Calu3 (cell line): Measurements from ENCODE around the gene TBCEL. TPM values are rescaled to one million over a fixed set of nuclear protein-coding genes. Genes with fewer than 3 reads are reported as not detected.

ENCODE experiments used
- BruUV-seq: library from RNA; stranded (reverse); fragments of 400-500 nt; replicated peaks from 2 replicates; lab custom pipeline; 2021; lab: Mats Ljungman, UMichigan
- CTCF ChIA-PET: fragments of 300-600 bp; sonication (Branson Sonifier 250); formaldehyde crosslinking; loops from one replicate; lab custom pipeline; 2022; ENCODE audit warnings: antibody characterized with exemption; lab: Charles Lee
- DNase-seq: peaks from one replicate; pipeline ENCODE4 v3.0.0; 2022
- H3K27ac Mint-ChIP-seq: one replicate; pipeline ENCODE4 v1.8.0; 2022; ENCODE audit warnings: mixed read lengths; ENCODE audit not compliant: unreplicated experiment
- H3K27me3 Mint-ChIP-seq: one replicate; pipeline ENCODE4 v1.8.0; 2022; ENCODE audit warnings: mixed read lengths; ENCODE audit not compliant: unreplicated experiment
- H3K36me3 Mint-ChIP-seq: one replicate; pipeline ENCODE4 v1.8.0; 2022; ENCODE audit warnings: mild to moderate bottlenecking, moderate library complexity, mixed read lengths; ENCODE audit not compliant: insufficient read depth, unreplicated experiment
- H3K4me1 Mint-ChIP-seq: one replicate; pipeline ENCODE4 v1.8.0; 2022; ENCODE audit warnings: mild to moderate bottlenecking, low read depth, mixed read lengths; ENCODE audit not compliant: unreplicated experiment
- H3K4me3 Mint-ChIP-seq: one replicate; pipeline ENCODE4 v1.8.0; 2022; ENCODE audit warnings: mild to moderate bottlenecking, low read depth, moderate library complexity, mixed read lengths; ENCODE audit not compliant: unreplicated experiment
- H3K9me3 Mint-ChIP-seq: one replicate; pipeline ENCODE4 v1.8.0; 2022; ENCODE audit warnings: low read depth, mixed read lengths; ENCODE audit not compliant: unreplicated experiment
- CTCF ChIP-seq: fragments of 200-600 bp; IDR thresholded peaks from one replicate; pipeline ENCODE4 v1.8.0; 2022; ENCODE audit warnings: antibody characterized with exemption; ENCODE audit not compliant: unreplicated experiment
- intact Hi-C: fragments of 100-400 bp; cut with micrococcal nuclease; formaldehyde crosslinking; loops from one replicate; pipeline ENCODE4 v1.10.0; 2022; ENCODE audit not compliant: unreplicated experiment
- total RNA-seq: library from RNA; stranded (reverse); gene quantifications from 2 replicates; pipeline ENCODE4 v1.2.3, GENCODE V29; 2022

TBCEL gene
- total RNA-seq, 1 experiment from 2014 or later, result 0.80 TPM

DNA sequence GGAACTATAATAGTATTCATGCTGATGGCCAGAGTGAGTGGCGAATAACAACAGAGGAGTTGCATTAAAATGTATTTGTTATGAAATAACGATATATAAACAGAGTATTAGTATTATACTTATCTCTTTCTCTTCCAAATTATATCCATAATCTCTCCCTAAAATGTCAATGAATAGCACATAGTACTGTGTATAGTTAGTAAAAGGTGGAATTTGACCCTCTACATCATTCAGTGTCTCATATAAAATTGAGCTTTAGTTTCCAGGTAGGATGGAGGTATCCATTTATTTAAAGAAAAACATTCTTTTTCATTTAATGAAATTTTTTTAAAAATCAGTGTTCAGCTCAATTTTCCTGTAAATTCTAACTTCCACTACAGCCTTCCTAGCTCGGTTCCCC is 42.7 kb downstream of the TBCEL start:
- no peaks in the 10 kb centered on the region for H3K4me1 Mint-ChIP-seq
- TF ChIP-seq CTCF, result no peak
- no peaks in the 10 kb centered on the region for H3K36me3 Mint-ChIP-seq

DNA sequence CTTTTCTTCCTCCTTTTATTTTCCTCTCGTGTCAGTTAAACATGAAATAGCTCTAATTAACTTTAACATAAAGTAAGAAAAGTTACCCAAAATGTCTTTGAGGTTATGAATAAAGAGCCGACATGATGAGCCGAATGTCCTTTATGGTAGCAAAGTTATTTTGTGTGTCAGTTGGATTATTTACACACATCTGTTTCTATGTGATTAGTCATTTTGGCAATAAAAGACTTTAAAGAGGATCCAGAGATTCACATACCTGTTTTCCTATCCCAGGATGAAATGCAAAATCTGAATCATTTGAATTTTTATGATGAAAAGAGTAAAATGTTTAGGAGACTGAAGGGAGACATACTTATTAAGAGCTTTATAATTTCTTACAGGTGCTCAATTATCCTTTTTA is 43.1 kb downstream of the TBCEL start:
- peaks cover 2% of the 10 kb centered on the region for H3K9me3 Mint-ChIP-seq
- H3K27me3 Mint-ChIP-seq, result no peaks in the 10 kb centered on the region
- H3K27ac Mint-ChIP-seq, result no peak overlapping the region
- no TSS peak for BruUV-seq
- CTCF ChIA-PET, result interaction anchor here (0.9 kb wide), 1 partner anchor 43 kb away, joined by 3 read pairs; the partner anchor contains the start of gene TBCEL
- DNase-seq, result no peak
- intact Hi-C loops, result no loop called here
- H3K36me3 Mint-ChIP-seq, result no peaks in the 10 kb centered on the region
- no peak for TF ChIP-seq CTCF
- no peaks in the 10 kb centered on the region for H3K4me1 Mint-ChIP-seq
- no peak overlapping the region for H3K4me3 Mint-ChIP-seq

More for the DNA sequence above, 42.7 kb downstream of the TBCEL start:
- CTCF ChIA-PET, result interaction anchor here (0.9 kb wide), 1 partner anchor 43 kb away, joined by 3 read pairs; the partner anchor contains the start of gene TBCEL
- peaks cover 2% of the 10 kb centered on the region for H3K9me3 Mint-ChIP-seq
- no peak overlapping the region for H3K4me3 Mint-ChIP-seq
- no peak overlapping the region for H3K27ac Mint-ChIP-seq
- no TSS peak for BruUV-seq
- intact Hi-C loops, result no loop called here
- H3K27me3 Mint-ChIP-seq, result no peaks in the 10 kb centered on the region
- no peak for DNase-seq

- intact Hi-C loops, result no loop called here
- no peak for DNase-seq
- Mint-ChIP-seq H3K4me1 (no peaks in the 10 kb centered on the region), H3K27ac (no peak overlapping the region), H3K9me3 (peaks cover 2% of the 10 kb centered on the region), H3K36me3 (no peaks in the 10 kb centered on the region), H3K4me3 (no peak overlapping the region), H3K27me3 (no peaks in the 10 kb centered on the region)
- CTCF ChIA-PET, result interaction anchor here (0.9 kb wide), 1 partner anchor 44 kb away, joined by 3 read pairs; the partner anchor contains the start of gene TBCEL
- no peak for TF ChIP-seq CTCF
- BruUV-seq, result no TSS peak
Observed at GRCh38 chr11:121067453-121067852, 43.6 kb downstream of the TBCEL start.

DNA sequence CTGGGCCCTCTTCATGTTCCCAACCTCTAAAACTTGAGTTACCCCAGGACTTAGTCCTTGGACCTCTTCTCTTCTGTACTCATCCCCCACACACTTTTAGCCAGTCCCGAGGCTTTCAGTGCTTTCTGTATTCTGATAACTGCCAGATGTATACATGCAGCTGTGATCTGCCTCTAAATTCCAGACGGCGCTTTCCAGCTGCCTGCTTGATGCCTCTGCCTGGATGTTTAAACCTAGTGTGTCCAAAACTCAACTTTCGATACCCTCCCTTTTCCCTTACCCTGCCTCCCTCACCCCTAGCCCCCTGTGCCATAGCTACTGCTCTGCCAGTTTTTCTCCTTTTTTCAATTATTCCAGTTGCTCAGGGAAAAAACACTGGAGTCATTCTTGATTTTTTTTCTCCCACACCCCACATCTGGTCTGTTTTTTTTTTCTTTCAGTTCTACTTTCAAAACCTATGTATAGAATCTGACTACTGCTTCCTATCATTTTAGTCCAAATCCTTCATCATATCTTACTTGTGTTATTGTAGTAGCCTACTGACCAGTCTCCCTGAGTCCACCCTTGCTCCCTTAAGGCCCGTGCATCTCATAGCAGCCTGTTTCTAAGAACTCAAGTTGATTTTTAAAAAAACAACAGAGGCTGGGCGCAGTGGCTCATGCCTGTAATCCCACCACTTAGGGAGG is 44.2 kb downstream of the TBCEL start:
- no peak overlapping the region for H3K4me3 Mint-ChIP-seq
- H3K27ac Mint-ChIP-seq, result no peak overlapping the region
- CTCF ChIA-PET, result interaction anchor here (0.7 kb wide), 1 partner anchor 12 kb away, joined by 3 read pairs; no protein-coding TSS in a partner anchor

More for the DNA sequence above, 44.2 kb downstream of the TBCEL start:
- no peaks in the 10 kb centered on the region for H3K27me3 Mint-ChIP-seq
- H3K36me3 Mint-ChIP-seq, result no peaks in the 10 kb centered on the region
- H3K4me1 Mint-ChIP-seq, result no peaks in the 10 kb centered on the region
- no TSS peak for BruUV-seq
- DNase-seq, result no peak
- intact Hi-C loops, result no loop called here
- peaks cover 2% of the 10 kb centered on the region for H3K9me3 Mint-ChIP-seq
- no peak for TF ChIP-seq CTCF
